SK-N-SH treated with all-trans-retinoic acid at 6 μM for 48 hours (cell line): ENCODE data around the gene SUPT3H.

Source experiments
- GLIS3 ChIP-seq: fragments of 250-450 bp; sonication (Bioruptor Pico); IDR thresholded peaks from 2 replicates; pipeline ENCODE4 v1.5.0; 2020; ENCODE audit warnings: mild to moderate bottlenecking, moderate library complexity
- ZC3H10 ChIP-seq: fragments of 250-450 bp; sonication (Bioruptor Pico); IDR thresholded peaks from 2 replicates; pipeline ENCODE4 v1.5.1; 2021; ENCODE audit warnings: mild to moderate bottlenecking, moderate library complexity
- ZNF8 ChIP-seq: fragments of 450-650 bp; formaldehyde crosslinking; IDR thresholded peaks from 2 replicates; pipeline ENCODE4 v1.5.0; 2020; ENCODE audit warnings: mild to moderate bottlenecking, moderate library complexity

DNA sequence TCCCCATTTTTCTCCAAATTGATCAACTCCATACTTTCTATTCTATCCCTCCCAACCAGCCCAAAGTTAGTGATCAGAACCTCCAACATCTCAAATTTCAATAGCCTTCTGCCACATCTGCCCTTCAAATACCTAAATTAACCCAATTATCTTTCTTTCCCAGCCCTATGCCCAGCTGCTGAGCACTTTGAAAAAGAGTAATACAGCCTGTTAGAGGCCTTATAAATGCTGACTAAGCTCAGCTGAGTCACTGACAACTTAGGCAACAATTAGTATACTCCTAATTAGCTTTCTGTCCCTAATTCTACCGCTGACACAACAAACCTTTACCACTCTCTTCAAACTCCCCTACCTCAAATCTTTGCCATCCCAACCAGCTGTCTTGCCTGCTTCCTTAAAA, 26.1 kb downstream of the SUPT3H start:
- TF ChIP-seq ZNF8 (no peak), GLIS3 (CRISPR knock-in tag) (no peak), ZC3H10 (CRISPR knock-in tag) (no peak)
